ENCODE measurements around the gene DUS3L. TPM values are rescaled to one million over a fixed set of nuclear protein-coding genes. Genes with fewer than 3 reads are reported as not detected.
A peak's percentile ranks its signal among the peaks of the same experiment; 100 is the strongest.

Gene DUS3L
- total RNA-seq, 1 experiment from 2014 or later = 75.4 TPM

- intact Hi-C loops (cut with micrococcal nuclease; ENCODE audit: unreplicated experiment) = loop anchor here (1.0 kb wide), 2 partner anchors 17 to 119 kb away; no protein-coding TSS in a partner anchor
Measured at GRCh38 chr19:5773276-5773675, 17.7 kb downstream of the DUS3L start.

GRCh38 chr19:5772416-5772815 is 18.5 kb downstream of the DUS3L start:
- Histone ChIP-seq H3K36me3 (ENCODE audit: control insufficient read depth, insufficient read depth, low read length) (no peaks in the 10 kb centered on the region), H3K9me3 (no peaks in the 10 kb centered on the region), H3K27me3 (replicated peaks; ENCODE audit: control insufficient read depth, insufficient read depth, low read length) (no peaks in the 10 kb centered on the region), H3K4me3 (ENCODE audit: low read depth, low read length) (no peak overlapping the region), H3K4me1 (no peaks in the 10 kb centered on the region)
- H3K4me3 Mint-ChIP-seq (ENCODE audit: unreplicated experiment) = no peak overlapping the region
- no peak for DNase-seq
- H3K4me1 Mint-ChIP-seq (ENCODE audit: low read depth, unreplicated experiment) = no peaks in the 10 kb centered on the region
- no peaks in the 10 kb centered on the region for H3K9me3 Mint-ChIP-seq (ENCODE audit: unreplicated experiment)
- H3K27me3 Mint-ChIP-seq (ENCODE audit: insufficient read depth, unreplicated experiment) = no peaks in the 10 kb centered on the region
- H3K27ac Mint-ChIP-seq (ENCODE audit: unreplicated experiment) = no peak overlapping the region
- intact Hi-C loops (cut with micrococcal nuclease; ENCODE audit: unreplicated experiment) = no loop called here
- H3K36me3 Mint-ChIP-seq (ENCODE audit: insufficient read depth, unreplicated experiment) = peaks cover 5% of the 10 kb centered on the region
- CTCF ChIA-PET = interaction anchor here (0.6 to 1.0 kb wide), 2 partner anchors 34 to 37 kb away, joined by 3 to 6 read pairs; no protein-coding TSS in a partner anchor
- POLR2A ChIA-PET = no interaction called here
- TF ChIP-seq CTCF (IDR thresholded peaks at IDR 0.05; ENCODE audit: insufficient read depth in 1 of 2, low read depth in 1 of 2, low read length in 1 of 2, severe bottlenecking in 1 of 2, unreplicated experiment in 1 of 2) = no peak
- no TSS peak for BruUV-seq (replicated peaks)

More at GRCh38 chr19:5773276-5773675, 17.7 kb downstream of the DUS3L start:
- peaks cover 5% of the 10 kb centered on the region for H3K36me3 Mint-ChIP-seq (ENCODE audit: insufficient read depth, unreplicated experiment)
- peak overlapping the region; percentile 55 for H3K27ac Mint-ChIP-seq (ENCODE audit: unreplicated experiment)
- no peaks in the 10 kb centered on the region for H3K4me1 Mint-ChIP-seq (ENCODE audit: low read depth, unreplicated experiment)
- POLR2A ChIA-PET = no interaction called here
- Histone ChIP-seq H3K36me3 (ENCODE audit: control insufficient read depth, insufficient read depth, low read length) (no peaks in the 10 kb centered on the region), H3K27me3 (replicated peaks; ENCODE audit: control insufficient read depth, insufficient read depth, low read length) (no peaks in the 10 kb centered on the region), H3K4me3 (ENCODE audit: low read depth, low read length) (no peak overlapping the region), H3K9me3 (no peaks in the 10 kb centered on the region), H3K4me1 (no peaks in the 10 kb centered on the region)
- no TSS peak for BruUV-seq (replicated peaks)
- H3K27me3 Mint-ChIP-seq (ENCODE audit: insufficient read depth, unreplicated experiment) = no peaks in the 10 kb centered on the region
- CTCF ChIA-PET = interaction anchor here (0.6 to 1.3 kb wide), 3 partner anchors 31 to 249 kb away, joined by 3 to 8 read pairs (median 3); no protein-coding TSS in a partner anchor
- TF ChIP-seq CTCF (IDR thresholded peaks at IDR 0.05; ENCODE audit: insufficient read depth in 1 of 2, low read depth in 1 of 2, low read length in 1 of 2, severe bottlenecking in 1 of 2, unreplicated experiment in 1 of 2) = no peak
- DNase-seq = no peak
- no peak overlapping the region for H3K4me3 Mint-ChIP-seq (ENCODE audit: unreplicated experiment)
- no peaks in the 10 kb centered on the region for H3K9me3 Mint-ChIP-seq (ENCODE audit: unreplicated experiment)

GRCh38 chr19:5767949-5768348 is 23.0 kb downstream of the DUS3L start:
- Histone ChIP-seq H3K4me3 (ENCODE audit: low read depth, low read length) (no peak overlapping the region), H3K9me3 (no peaks in the 10 kb centered on the region), H3K36me3 (ENCODE audit: control insufficient read depth, insufficient read depth, low read length) (no peaks in the 10 kb centered on the region), H3K4me1 (no peaks in the 10 kb centered on the region), H3K27me3 (replicated peaks; ENCODE audit: control insufficient read depth, insufficient read depth, low read length) (no peaks in the 10 kb centered on the region)
- no peak for DNase-seq
- H3K27ac Mint-ChIP-seq (ENCODE audit: unreplicated experiment) = no peak overlapping the region
- no TSS peak for BruUV-seq (replicated peaks)
- no peak overlapping the region for H3K4me3 Mint-ChIP-seq (ENCODE audit: unreplicated experiment)
- CTCF ChIA-PET = no interaction called here
- H3K27me3 Mint-ChIP-seq (ENCODE audit: insufficient read depth, unreplicated experiment) = no peaks in the 10 kb centered on the region
- peaks cover 4% of the 10 kb centered on the region for H3K9me3 Mint-ChIP-seq (ENCODE audit: unreplicated experiment)
- no peak for TF ChIP-seq CTCF (IDR thresholded peaks at IDR 0.05; ENCODE audit: insufficient read depth in 1 of 2, low read depth in 1 of 2, low read length in 1 of 2, severe bottlenecking in 1 of 2, unreplicated experiment in 1 of 2)
- intact Hi-C loops (cut with micrococcal nuclease; ENCODE audit: unreplicated experiment) = no loop called here
- H3K36me3 Mint-ChIP-seq (ENCODE audit: insufficient read depth, unreplicated experiment) = peaks cover 5% of the 10 kb centered on the region
- POLR2A ChIA-PET = no interaction called here
- no peaks in the 10 kb centered on the region for H3K4me1 Mint-ChIP-seq (ENCODE audit: low read depth, unreplicated experiment)

All from Caco-2 (cell line).